D721Med (cell line): ENCODE measurements around the gene CDS2.

ENCODE experiments used
- DNase-seq: peaks from one replicate; pipeline ENCODE4 v3.0.0; 2011; ENCODE audit warnings: low spot score; ENCODE audit not compliant: insufficient read length
- FAIRE-seq: peaks from 2 replicates; lab custom pipeline; 2011; peaks lifted over from hg19 to GRCh38; lab: Jason Lieb, UNC
- TF ChIP-seq, protein P1 (sequence below): IDR thresholded peaks from 2 replicates; pipeline ENCODE4 v1.5.1; 2012; ENCODE audit warnings: mild to moderate bottlenecking, control low read depth; ENCODE audit not compliant: insufficient read depth; ENCODE audit errors: missing control alignments

The CDS2 gene

GRCh38 chr20:5104479-5104878 is 22.3 kb upstream of the CDS2 start:
- no peak for DNase-seq

GRCh38 chr20:5109276-5109675 is 17.5 kb upstream of the CDS2 start:
- DNase-seq (no peak), FAIRE-seq (no peak)
- TF ChIP-seq, protein P1, sequence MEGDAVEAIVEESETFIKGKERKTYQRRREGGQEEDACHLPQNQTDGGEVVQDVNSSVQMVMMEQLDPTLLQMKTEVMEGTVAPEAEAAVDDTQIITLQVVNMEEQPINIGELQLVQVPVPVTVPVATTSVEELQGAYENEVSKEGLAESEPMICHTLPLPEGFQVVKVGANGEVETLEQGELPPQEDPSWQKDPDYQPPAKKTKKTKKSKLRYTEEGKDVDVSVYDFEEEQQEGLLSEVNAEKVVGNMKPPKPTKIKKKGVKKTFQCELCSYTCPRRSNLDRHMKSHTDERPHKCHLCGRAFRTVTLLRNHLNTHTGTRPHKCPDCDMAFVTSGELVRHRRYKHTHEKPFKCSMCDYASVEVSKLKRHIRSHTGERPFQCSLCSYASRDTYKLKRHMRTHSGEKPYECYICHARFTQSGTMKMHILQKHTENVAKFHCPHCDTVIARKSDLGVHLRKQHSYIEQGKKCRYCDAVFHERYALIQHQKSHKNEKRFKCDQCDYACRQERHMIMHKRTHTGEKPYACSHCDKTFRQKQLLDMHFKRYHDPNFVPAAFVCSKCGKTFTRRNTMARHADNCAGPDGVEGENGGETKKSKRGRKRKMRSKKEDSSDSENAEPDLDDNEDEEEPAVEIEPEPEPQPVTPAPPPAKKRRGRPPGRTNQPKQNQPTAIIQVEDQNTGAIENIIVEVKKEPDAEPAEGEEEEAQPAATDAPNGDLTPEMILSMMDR, result no peak

More at GRCh38 chr20:5104479-5104878, 22.3 kb upstream of the CDS2 start:
- TF ChIP-seq, protein P1, result no peak
- FAIRE-seq, result no peak

- TF ChIP-seq, protein P1, result no peak
- FAIRE-seq, result no peak
- DNase-seq, result no peak
Observed at GRCh38 chr20:5113615-5113986, 13.2 kb upstream of the CDS2 start.

DNA sequence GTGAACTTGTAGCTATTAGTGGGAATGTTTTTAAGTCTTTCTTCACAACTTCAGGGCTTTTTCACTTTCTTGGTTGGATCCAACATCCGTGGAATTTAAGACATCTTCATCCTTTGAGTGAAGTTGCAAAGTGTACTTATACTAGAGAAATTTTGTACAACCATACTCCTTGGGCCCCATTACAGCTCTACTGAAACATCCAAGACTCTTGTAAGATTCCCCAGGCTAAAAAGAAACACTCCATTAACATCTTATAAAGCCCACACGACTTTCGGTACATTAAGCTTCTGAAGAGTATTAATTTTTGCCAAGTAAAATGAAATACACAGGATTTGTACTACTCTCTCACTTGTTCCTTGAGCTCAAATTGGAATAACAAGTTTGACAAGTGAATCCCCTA is 12.4 kb upstream of the CDS2 start:
- DNase-seq (no peak), FAIRE-seq (no peak)
- TF ChIP-seq, protein P1, result no peak

DNA sequence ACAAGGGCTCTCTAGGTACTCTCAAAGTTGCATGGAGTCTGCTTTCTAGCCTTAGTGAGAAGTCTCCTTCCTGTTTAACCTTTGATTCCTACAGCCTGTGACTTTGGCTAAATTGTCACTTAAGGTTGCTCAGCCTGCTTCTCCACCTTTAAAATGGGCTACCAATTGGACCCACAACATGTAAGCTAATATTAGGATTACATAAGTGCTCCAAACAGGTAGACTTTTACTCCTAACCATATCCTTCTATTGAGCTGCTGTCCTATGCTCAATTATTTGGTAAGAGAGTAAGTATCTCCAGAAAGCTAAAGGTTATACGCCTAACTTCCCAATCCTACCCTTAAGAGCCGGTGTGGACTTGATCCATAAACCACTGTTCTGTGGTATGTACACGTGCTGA is 9.9 kb upstream of the CDS2 start:
- DNase-seq (no peak), FAIRE-seq (no peak)
- TF ChIP-seq, protein P1, result no peak

- TF ChIP-seq, protein P1, result no peak
- DNase-seq (no peak), FAIRE-seq (no peak)
Observed at GRCh38 chr20:5118220-5119142, 8.3 kb upstream of the CDS2 start.

- TF ChIP-seq, protein P1, result no peak
- FAIRE-seq, result no peak
- DNase-seq, result no peak
Observed at GRCh38 chr20:5119143-5119434, 7.7 kb upstream of the CDS2 start.
